PC-3 (cell line): ENCODE results near the gene NR1I2.

Experiments used
- CTCF ChIP-seq: fragments of 300-600 bp; sonication (generic); conservative IDR thresholded peaks from 2 replicates; pipeline ENCODE4 v1.5.1; 2017; ENCODE audit warnings: antibody characterized with exemption, low read depth, mild to moderate bottlenecking, low read length
- EZH2 ChIP-seq: fragments of 300-600 bp; sonication (generic); IDR thresholded peaks from one replicate; pipeline ENCODE4 v1.6.1; 2017; ENCODE audit warnings: antibody characterized with exemption, mild to moderate bottlenecking, low read length; ENCODE audit not compliant: unreplicated experiment
- EZH2phosphoT487 ChIP-seq: fragments of 300-600 bp; sonication (generic); IDR thresholded peaks from 2 replicates; pipeline ENCODE4 v1.6.1; 2018; ENCODE audit warnings: mild to moderate bottlenecking, antibody characterized with exemption, low read length, borderline replicate concordance

- TF ChIP-seq CTCF (no peak), EZH2 (no peak), EZH2phosphoT487 (no peak)
Observed at GRCh38 chr3:119792270-119792669, 10.4 kb downstream of the NR1I2 start.
